RWPE2 (cell line): Measurements from ENCODE around the gene MCCC2.

Experiments
- ATAC-seq: fragments of 200-7000 bp; cut with Tn5 transposase; 3 replicates; pipeline ENCODE4 v1.9.1; 2021; ENCODE audit warnings: low read depth
- DNase-seq: peaks from one replicate; pipeline ENCODE4 v3.0.0-alpha.2; 2020; ENCODE audit warnings: low spot score
- H3K27ac ChIP-seq: fragments of 450-650 bp; 2 replicates; pipeline ENCODE4 v1.5.1; 2017; ENCODE audit warnings: mild to moderate bottlenecking; ENCODE audit not compliant: poor library complexity, severe bottlenecking
- H3K27me3 ChIP-seq: fragments of 250-450 bp; sonication (Bioruptor Pico); 2 replicates; pipeline ENCODE4 v1.5.1; 2021; ENCODE audit warnings: mild to moderate bottlenecking, moderate library complexity; ENCODE audit not compliant: insufficient read depth, poor library complexity, severe bottlenecking
- H3K36me3 ChIP-seq: fragments of 250-450 bp; sonication (Bioruptor Pico); 2 replicates; pipeline ENCODE4 v1.5.1; 2020; ENCODE audit warnings: low read depth, mild to moderate bottlenecking, moderate library complexity
- H3K4me1 ChIP-seq: fragments of 250-450 bp; sonication (Bioruptor Pico); 2 replicates; pipeline ENCODE4 v1.5.1; 2021; ENCODE audit warnings: mild to moderate bottlenecking, moderate library complexity; ENCODE audit not compliant: insufficient read depth, poor library complexity, severe bottlenecking
- H3K4me3 ChIP-seq: fragments of 250-450 bp; sonication (Bioruptor Pico); 2 replicates; pipeline ENCODE4 v1.5.1; 2021; ENCODE audit warnings: mild to moderate bottlenecking, moderate library complexity; ENCODE audit not compliant: severe bottlenecking
- H3K9me3 ChIP-seq: fragments of 250-450 bp; sonication (Bioruptor Pico); 2 replicates; pipeline ENCODE4 v1.5.1; 2021; ENCODE audit warnings: mild to moderate bottlenecking, moderate library complexity; ENCODE audit not compliant: severe bottlenecking
- TF ChIP-seq, protein P1 (sequence below): fragments of 450-650 bp; IDR thresholded peaks from one replicate; pipeline ENCODE4 v1.5.1; 2017; ENCODE audit warnings: mild to moderate bottlenecking, moderate library complexity; ENCODE audit not compliant: poor library complexity, severe bottlenecking

Gene MCCC2

DNA sequence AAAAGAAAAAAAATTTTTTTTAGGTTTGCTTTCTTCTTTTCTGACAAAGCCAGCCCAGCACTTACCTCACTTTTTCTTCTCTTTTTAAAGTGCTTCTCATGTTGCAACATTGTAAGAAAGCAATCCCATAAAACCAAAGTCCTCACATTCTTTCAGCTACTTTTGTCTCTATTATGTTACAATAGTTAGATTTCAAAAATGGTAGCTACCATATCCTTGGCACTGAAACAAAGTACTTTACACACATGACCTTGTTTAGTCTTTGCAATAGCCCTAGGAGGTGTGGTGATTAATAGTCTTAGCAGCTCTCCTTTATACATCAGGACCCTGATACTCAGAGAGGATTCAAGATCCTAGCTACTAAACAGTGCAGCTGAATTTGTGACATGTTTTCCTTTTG, 108.5 kb downstream of the MCCC2 start:
- no peak for ATAC-seq
- Histone ChIP-seq H3K4me1 (no peaks in the 10 kb centered on the region), H3K9me3 (no peaks in the 10 kb centered on the region), H3K27me3 (peaks cover 21% of the 10 kb centered on the region), H3K4me3 (no peak overlapping the region), H3K27ac (no peak overlapping the region), H3K36me3 (no peaks in the 10 kb centered on the region)
- TF ChIP-seq, protein P1, sequence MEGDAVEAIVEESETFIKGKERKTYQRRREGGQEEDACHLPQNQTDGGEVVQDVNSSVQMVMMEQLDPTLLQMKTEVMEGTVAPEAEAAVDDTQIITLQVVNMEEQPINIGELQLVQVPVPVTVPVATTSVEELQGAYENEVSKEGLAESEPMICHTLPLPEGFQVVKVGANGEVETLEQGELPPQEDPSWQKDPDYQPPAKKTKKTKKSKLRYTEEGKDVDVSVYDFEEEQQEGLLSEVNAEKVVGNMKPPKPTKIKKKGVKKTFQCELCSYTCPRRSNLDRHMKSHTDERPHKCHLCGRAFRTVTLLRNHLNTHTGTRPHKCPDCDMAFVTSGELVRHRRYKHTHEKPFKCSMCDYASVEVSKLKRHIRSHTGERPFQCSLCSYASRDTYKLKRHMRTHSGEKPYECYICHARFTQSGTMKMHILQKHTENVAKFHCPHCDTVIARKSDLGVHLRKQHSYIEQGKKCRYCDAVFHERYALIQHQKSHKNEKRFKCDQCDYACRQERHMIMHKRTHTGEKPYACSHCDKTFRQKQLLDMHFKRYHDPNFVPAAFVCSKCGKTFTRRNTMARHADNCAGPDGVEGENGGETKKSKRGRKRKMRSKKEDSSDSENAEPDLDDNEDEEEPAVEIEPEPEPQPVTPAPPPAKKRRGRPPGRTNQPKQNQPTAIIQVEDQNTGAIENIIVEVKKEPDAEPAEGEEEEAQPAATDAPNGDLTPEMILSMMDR, result no peak
- no peak for DNase-seq

DNA sequence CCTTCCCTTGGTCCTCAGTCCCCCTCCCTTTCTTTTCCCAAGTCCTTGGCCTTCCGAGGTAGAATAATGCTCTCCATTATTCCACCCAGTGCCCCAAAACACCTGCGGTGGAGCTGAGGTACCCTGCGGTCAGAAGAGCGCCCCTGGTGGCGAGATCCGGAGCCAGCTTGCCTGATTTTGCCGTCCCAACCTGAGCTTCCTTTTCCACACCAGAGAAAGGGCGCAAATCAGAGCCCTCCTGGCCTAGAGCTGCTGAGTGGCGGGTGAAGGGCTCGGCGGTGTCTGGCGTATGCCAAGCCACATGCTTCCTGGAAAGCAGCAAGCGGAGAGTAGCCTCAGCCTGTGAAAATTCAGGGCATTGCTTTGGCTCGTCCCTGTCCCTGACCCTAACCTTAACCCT, 110.8 kb downstream of the MCCC2 start:
- Histone ChIP-seq H3K36me3 (no peaks in the 10 kb centered on the region), H3K4me3 (no peak overlapping the region), H3K27ac (no peak overlapping the region), H3K27me3 (peaks cover 19% of the 10 kb centered on the region), H3K9me3 (no peaks in the 10 kb centered on the region), H3K4me1 (no peaks in the 10 kb centered on the region)
- DNase-seq (no peak), ATAC-seq (no peak)
- TF ChIP-seq, protein P1, result peak; percentile 45

DNA sequence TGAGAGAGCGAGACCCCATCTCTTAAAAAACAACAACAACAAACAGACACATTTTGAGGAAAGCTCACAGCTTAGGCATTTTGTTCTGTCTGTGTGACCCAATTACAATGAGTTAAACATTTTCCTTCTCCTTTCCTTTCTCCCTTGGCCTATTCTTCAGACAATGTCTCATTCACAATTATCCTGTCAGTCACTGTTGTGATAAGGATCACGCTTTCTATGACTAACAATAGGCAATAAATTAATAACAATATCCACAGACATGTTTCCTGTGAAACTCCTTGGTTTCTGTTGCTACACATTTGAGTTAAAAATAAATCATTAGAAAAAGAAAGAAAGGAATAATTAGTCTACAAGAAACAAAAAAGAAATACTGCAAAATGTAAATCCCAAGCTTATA, 112.1 kb downstream of the MCCC2 start:
- no peaks in the 10 kb centered on the region for H3K36me3 ChIP-seq
- H3K27ac ChIP-seq, result no peak overlapping the region
- DNase-seq, result no peak
- no peak overlapping the region for H3K4me3 ChIP-seq
- H3K27me3 ChIP-seq, result peaks cover 9% of the 10 kb centered on the region
- no peaks in the 10 kb centered on the region for H3K4me1 ChIP-seq
- TF ChIP-seq, protein P1, result no peak
- no peaks in the 10 kb centered on the region for H3K9me3 ChIP-seq
- no peak for ATAC-seq

DNA sequence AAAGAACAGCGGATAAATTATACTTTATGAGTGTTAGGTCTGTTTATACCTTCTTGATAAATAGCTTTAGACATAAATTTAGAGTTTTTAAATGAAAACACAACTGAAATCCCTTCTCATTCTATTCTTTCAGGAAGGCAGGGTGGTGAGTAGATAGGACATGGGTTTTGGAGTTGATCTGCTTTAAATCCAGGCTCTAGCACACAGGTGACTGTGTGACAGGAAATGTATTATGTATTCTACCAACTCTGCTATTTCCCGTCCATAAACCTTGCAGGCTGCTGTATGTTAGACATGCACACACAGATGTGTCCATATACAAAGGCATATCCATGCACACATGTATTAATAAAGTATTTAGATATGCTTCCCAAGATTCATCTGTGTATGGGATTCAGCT, 112.6 kb downstream of the MCCC2 start:
- DNase-seq (no peak), ATAC-seq (no peak)
- Histone ChIP-seq H3K4me1 (no peaks in the 10 kb centered on the region), H3K27ac (no peak overlapping the region), H3K36me3 (no peaks in the 10 kb centered on the region), H3K9me3 (no peaks in the 10 kb centered on the region), H3K4me3 (no peak overlapping the region), H3K27me3 (peaks cover 5% of the 10 kb centered on the region)
- TF ChIP-seq, protein P1, result no peak

DNA sequence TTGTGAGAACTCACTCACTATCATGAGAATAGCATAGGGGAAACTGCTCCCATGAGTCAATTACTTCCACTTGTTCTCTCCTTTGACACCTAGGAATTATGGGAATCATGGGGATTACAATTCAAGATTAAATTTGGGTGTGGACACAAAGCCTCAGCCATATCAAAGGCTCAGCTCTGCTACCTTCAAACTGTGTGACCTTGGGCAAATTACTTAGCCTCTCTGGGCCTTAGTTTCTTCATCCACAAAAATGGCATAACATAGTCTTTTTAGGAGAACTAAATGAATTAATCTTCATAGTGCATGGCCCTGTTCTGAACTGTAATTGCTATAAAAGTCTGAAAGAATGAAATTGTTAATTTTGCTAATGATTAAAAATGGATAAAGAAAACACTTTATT, 113.7 kb downstream of the MCCC2 start:
- Histone ChIP-seq H3K36me3 (no peaks in the 10 kb centered on the region), H3K27ac (no peak overlapping the region), H3K4me3 (no peak overlapping the region), H3K9me3 (no peaks in the 10 kb centered on the region), H3K4me1 (no peaks in the 10 kb centered on the region), H3K27me3 (peaks cover 5% of the 10 kb centered on the region)
- TF ChIP-seq, protein P1, result no peak
- ATAC-seq (no peak), DNase-seq (no peak)
